HG03565 (cell line): ENCODE measurements around the gene MC5R.
"Not testable (repeated sequence)": the region's sequence is repeated elsewhere in the genome, so short reads cannot be mapped to it uniquely, and the experiment has no call there.

Source experiments
- ATAC-seq: cut with Tn5 transposase; IDR thresholded peaks from one replicate; pipeline ENCODE4 v1.9.1; 2021; ENCODE audit warnings: mild to moderate bottlenecking, moderate library complexity; ENCODE audit not compliant: unreplicated experiment

The MC5R gene

DNA sequence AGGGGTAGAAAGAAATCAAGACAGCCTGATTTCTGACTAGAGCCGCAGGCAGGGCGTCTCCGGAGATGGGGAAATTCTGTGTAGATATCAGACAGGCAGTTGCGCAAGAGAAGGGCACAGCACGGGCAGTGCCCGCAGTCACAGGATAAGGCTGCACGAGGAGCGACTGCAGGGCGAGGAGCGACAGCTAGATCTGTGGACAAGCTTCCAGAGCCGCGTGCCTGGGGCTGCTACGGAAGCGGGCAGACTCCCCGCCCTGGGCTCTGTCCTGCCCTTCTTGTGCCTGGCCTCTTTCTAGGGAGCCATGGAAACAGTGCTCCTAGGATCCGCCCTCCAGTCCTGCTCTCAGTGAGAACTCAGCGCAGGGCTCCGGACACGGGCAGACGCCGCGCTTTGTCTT lies 12.6 kb downstream of the MC5R start:
- no peak for ATAC-seq

DNA sequence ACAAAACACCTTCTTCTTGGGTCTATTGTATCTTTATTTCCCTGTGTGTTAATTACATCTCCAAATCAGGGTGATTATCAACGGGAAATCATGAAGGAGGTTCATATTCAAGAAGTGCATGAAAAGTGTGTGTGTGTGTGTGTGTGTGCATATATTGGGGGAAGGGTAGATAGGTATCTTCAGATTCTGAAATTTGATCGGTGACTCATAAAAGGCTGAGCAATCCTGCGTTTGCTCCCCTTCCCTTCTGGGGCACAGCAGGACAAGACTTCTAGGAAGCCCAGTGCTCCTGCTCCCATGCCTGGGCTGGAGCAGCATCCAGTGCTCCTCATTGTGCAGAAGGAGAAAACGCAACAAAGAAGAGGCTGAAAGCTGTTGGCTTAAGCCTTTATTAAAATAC lies 25.8 kb downstream of the MC5R start:
- no peak for ATAC-seq

DNA sequence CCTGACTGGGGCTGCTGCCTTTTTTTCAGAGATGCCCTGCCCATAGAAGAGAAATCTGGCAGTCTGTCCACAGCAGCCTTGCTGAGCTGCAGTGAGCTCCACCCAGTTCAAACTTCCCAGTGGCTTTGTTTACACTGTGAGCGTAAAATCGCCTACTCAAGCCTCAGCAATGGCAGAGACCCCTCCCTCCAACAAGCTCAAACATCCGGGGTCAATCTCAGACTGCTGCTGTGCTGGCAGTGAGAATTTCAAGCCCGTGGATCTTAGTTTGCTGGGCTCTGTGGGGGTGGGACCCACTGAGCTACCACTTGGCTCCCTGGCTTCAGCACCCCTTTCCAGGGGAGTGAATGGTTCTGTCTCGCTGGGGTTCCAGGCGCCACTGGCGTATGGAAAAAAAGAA lies 38.9 kb downstream of the MC5R start:
- not testable (repeated sequence) for ATAC-seq

DNA sequence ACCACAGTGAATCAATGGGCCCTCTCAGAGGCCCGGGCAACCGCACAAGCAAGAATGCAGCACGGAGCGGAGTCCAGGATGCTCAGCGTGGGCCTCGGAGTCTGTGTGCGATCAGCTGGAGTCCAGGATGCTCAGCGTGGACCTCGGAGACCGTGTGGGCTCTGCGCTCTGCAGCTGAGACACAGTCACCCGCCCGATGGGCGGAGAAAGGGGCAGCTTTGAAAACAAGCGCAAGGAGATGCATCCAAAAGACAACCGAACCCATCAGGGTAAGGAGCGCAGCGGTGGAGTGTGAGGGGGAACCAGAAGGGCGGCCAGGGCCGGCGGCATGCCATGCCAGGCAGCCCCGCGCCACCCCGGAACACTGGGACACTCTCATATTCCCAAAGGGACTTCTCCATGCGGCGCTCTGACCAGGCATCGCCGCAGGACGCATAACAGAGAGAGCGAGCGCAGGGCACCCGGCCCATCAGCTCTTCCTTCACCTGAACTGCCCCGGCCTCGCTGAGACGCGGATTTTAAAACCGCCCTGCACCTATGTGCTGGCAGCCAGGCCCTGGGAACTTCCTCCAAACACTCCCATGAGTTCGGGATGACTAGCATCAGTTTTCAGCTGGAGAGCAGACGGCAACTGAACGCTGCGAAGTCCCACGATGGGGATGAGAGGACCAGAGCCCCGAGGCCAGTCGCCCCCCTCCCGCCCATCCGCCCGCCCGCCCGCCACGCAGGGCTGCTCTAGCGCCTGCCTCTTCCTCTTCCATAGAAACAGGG lies 44.7 kb downstream of the MC5R start:
- no peak for ATAC-seq

DNA sequence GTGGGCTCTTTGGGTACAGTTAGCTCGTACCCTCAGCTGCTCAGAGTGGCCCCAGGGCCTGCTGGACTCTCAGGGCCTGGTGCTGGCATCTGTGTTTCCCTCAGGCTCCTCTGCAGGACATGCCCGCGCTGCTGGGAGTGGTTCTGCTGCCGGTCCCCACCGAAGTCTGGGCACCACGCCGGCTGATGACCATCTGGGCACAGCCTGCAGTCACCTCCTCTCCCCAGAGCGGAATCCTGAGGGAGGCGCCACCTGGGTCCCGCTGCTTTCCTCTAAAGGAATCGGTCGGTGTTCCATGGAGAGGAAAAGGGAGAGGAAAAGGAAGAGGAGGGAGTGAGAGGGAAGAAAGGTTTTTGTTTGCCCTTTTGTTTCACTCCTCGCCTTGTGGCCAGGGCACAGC lies 47.8 kb downstream of the MC5R start:
- ATAC-seq = no peak

DNA sequence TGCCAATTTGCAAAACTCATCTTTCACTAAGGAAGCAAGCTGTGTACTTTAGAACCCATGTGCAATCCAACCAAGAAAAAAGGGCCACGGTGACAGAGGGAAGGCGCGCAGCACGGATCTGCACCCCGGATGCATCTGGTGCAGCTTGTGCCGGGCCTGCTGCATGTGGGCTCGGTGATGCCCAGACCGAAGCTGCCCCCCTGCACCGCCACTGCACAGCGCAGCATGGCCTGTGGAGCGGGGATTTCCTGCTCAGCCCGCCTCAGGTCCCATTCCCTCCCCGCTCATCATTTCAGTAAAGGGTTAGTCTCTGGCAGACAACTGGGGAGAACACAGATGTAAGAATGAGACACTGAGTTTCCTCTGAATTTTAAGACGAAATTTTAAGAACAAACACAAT lies 48.4 kb downstream of the MC5R start:
- no peak for ATAC-seq

DNA sequence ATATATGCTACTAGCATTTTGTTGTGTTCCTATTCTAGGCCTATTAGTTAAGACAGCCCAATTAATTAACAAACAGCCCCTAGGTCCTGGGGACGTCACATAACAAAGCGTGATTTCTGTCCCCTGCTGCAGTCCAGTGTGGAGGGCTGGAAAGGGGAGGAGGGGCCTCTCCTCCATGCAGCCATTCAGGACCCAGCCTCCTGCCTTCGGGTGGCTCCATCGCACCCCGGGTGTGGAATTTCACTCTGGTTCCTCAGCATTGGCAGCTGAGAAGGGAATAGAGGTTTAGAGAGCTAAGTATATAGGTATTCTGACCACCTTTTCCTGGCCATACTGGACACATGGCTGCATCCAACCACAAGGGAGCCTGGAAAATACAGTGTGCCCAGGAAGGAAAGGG lies 49.0 kb downstream of the MC5R start:
- no peak for ATAC-seq

DNA sequence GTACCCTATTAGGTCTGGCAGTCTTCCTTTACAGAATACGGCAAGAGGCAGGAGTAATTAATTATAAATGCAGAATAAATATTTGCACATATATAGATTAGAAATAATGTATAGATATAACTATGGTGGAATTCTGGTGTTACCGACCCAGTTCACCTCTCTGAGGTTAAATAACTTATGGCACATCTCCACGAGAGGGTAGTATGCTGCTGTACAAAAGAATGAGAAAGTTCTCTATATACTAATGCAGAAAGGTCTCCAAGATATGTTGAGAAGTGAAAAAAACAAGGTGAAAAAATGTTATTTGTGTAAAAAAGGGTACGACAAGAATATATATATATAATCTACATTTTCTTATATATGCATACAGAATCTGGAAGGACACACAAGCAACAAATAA lies 50.6 kb downstream of the MC5R start:
- no peak for ATAC-seq
